Lung (tissue), 12 donors: Measurements from ENCODE around the gene ZBTB25. TPM values are rescaled to one million over a fixed set of nuclear protein-coding genes. Genes with fewer than 3 reads are reported as not detected.

Experiments used
- ATAC-seq: fragments of 200-7000 bp; cut with Tn5 transposase; one replicate; pipeline ENCODE4 v1.9.1; 2020; ENCODE audit warnings: moderate number of reproducible peaks; ENCODE audit not compliant: insufficient read depth, low FRiP score
- DNase-seq, 3 donors: peaks; one replicate each; pipeline ENCODE4 v3.0.0-alpha.2; 2013 to 2017
- H3K27ac ChIP-seq, 2 donors: one replicate each; pipeline ENCODE4 v1.5.1; 2013; ENCODE audit warnings: mild to moderate bottlenecking in 2 of 2, moderate library complexity in 2 of 2, control low read depth in 1 of 2, inconsistent platforms in 1 of 2, low read depth in 1 of 2, low read length in 1 of 2
- H3K27me3 ChIP-seq, 3 donors: one replicate each; pipeline ENCODE4 v1.5.1; 2013; ENCODE audit warnings: low read length in 2 of 3; ENCODE audit not compliant: control insufficient read depth in 3 of 3, insufficient read depth in 3 of 3
- H3K36me3 ChIP-seq, 4 donors: one replicate each; pipeline ENCODE4 v1.5.1; 2013; ENCODE audit warnings: low read length in 4 of 4, mild to moderate bottlenecking in 1 of 4, moderate library complexity in 1 of 4; ENCODE audit not compliant: control insufficient read depth in 4 of 4, insufficient read depth in 4 of 4
- H3K4me1 ChIP-seq, 5 donors: one replicate each; pipeline ENCODE4 v1.5.1; 2013; ENCODE audit warnings: low read length in 5 of 5, mild to moderate bottlenecking in 2 of 5, moderate library complexity in 1 of 5; ENCODE audit not compliant: control insufficient read depth in 5 of 5, insufficient read depth in 5 of 5
- H3K4me3 ChIP-seq: one replicate; pipeline ENCODE4 v1.5.1; 2013; ENCODE audit warnings: mild to moderate bottlenecking, control low read depth, moderate library complexity
- H3K9ac ChIP-seq, 2 donors: one replicate each; pipeline ENCODE4 v1.5.1; 2013; ENCODE audit warnings: low read length in 2 of 2, control low read depth in 1 of 2; ENCODE audit not compliant: insufficient read depth in 1 of 2
- H3K9me3 ChIP-seq, 4 donors: one replicate each; pipeline ENCODE4 v1.5.1; 2013; ENCODE audit warnings: low read length in 3 of 4, mild to moderate bottlenecking in 1 of 4, moderate library complexity in 1 of 4; ENCODE audit not compliant: control insufficient read depth in 4 of 4, insufficient read depth in 3 of 4
- CTCF ChIP-seq: IDR thresholded peaks from 2 replicates; pipeline ENCODE4 v1.5.1; 2012; ENCODE audit warnings: mild to moderate bottlenecking; ENCODE audit errors: control extremely low read depth, extremely low read depth
- WGBS, 2 donors: extraction: QIAGEN DNeasy Blood & Tissue Kit; methylation state at CpG; one replicate each; pipeline ENCODE4 v1.1.7; 2013; 5-methylcytosine and 5-hydroxymethylcytosine counted together
- polyA plus RNA-seq, 2 donors: library from polyadenylated mRNA; stranded (reverse); fragments of 200-250 nt; gene quantifications; one replicate each; pipeline ENCODE4 v1.2.1, GENCODE V29; 2013
- total RNA-seq, 2 donors: library from RNA; depleted of rRNA in 1 of 2; stranded (reverse); fragments of >200 nt in 1 of 2; gene quantifications; one replicate each; pipeline ENCODE4 v1.2.1, GENCODE V29; 2014 to 2021
- donor health status: control.
- donor health status: control.
- donor health status: Bipolar disorder and iron deficiency.
- donor health status: healthy.
- donor health status: DM: yes; HTN: yes; CAD: no.

Gene ZBTB25
- total and polyA plus RNA-seq, 4 donors, result 4.0 to 15.4 (median 9.2) TPM

DNA sequence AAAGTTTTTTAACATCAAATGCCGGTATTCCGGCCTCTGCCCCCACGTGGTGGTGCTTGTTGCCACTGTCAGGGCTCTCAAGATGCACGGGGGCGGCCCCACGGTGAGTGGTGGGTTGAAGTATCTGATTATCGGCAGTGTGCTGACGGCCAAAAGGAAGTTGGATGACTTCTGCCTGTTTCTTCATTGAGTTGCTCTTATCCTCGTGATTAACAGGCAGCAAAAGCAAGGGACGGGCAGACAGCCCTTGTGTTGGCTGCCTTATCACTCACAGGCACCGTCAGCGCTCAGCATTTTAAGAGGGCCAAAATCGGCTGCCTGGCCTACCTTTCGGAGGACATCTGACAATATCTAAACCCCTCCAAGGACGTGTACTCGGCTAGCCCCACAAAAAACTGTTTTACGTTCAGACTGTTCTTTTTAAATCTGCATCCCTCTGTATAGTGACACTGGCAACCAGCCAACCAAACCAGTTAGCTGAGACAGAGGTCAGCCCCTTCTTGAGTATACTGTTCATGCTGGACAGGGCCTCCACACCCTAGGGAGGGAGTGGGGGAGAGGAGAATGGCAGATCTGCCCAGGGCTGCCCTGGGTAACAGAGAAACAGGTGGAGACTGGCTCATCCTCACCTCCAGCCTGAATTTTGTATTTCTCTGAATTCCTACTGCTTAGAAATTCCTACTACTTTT lies 61.2 kb downstream of the ZBTB25 start:
- peak; percentile 37 to 50 (median 44) for DNase-seq
- peak overlapping the region in 1 of 2 donors; percentile 2 for H3K27ac ChIP-seq

DNA sequence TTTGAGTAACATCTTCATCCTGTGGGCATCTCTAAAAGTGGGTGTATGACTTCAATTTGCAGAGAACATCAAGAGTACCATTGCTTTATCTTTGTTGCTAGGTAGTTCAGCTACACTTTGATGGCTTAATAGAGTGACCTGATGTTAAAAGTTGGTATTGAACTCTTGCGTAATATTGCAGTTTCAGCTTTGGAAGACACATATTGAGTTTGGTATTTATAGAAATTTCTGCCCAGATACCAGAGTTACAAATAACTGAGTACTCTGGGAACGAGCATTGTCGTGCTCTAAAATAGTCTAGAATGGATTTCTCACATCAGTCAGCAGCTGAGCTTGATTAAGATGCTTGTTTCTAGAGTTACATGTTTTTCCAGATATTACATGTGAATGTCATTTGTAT lies 63.1 kb downstream of the ZBTB25 start:
- Histone ChIP-seq H3K9ac (no peak overlapping the region), H3K27ac (no peak overlapping the region), H3K9me3 (no peaks in the 10 kb centered on the region), H3K4me3 (no peak overlapping the region), H3K36me3 (peaks cover 15 to 29% (median 23%) of the 10 kb centered on the region in 4 donors), H3K4me1 (peaks cover 0 to 4% (median 0%) of the 10 kb centered on the region in 5 donors), H3K27me3 (no peaks in the 10 kb centered on the region)
- no peak for DNase-seq
- no peak for ATAC-seq
- whole genome bisulfite sequencing, 2 donors, result 92% methylated on average over 3 of the region's 3 CpGs
- no peak for TF ChIP-seq CTCF

More for the DNA sequence above, 61.2 kb downstream of the ZBTB25 start:
- H3K36me3 ChIP-seq, result peaks cover 7 to 25% (median 20%) of the 10 kb centered on the region in 4 donors
- no peaks in the 10 kb centered on the region for H3K27me3 ChIP-seq
- H3K4me1 ChIP-seq, result peaks cover 0 to 10% (median 0%) of the 10 kb centered on the region in 5 donors
- H3K9me3 ChIP-seq, result no peaks in the 10 kb centered on the region
- no peak for ATAC-seq
- H3K9ac ChIP-seq, result no peak overlapping the region
- 75 to 85% methylated on average over 17 of the region's 17 CpGs for WGBS, 2 donors
- TF ChIP-seq CTCF, result no peak
- no peak overlapping the region for H3K4me3 ChIP-seq

DNA sequence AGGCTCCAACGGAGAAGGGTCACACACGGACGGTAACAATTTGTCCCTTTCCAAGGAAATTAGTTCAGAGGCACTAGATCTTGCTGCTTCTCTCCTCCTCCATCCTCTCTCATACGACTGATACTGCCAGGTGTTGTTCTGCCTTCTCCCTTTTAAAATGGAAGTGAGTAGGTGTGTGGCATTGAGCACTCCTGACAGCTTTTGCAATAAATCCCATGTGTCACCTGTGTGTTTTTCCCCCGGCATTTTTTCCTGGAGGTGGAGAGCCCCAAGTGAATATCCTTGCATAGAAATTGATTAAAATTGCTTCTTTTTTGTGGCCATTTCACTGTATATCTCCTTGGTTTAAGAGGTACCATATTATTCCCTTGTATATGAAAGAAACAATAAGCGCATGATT lies 64.5 kb downstream of the ZBTB25 start:
- H3K4me1 ChIP-seq, result peaks cover 0 to 4% (median 0%) of the 10 kb centered on the region in 5 donors
- no peak overlapping the region for H3K9ac ChIP-seq
- DNase-seq, result no peak
- peaks cover 18 to 24% (median 20%) of the 10 kb centered on the region in 4 donors for H3K36me3 ChIP-seq
- H3K27me3 ChIP-seq, result no peaks in the 10 kb centered on the region
- WGBS, 2 donors, result 96% methylated on average over 6 of the region's 6 CpGs
- TF ChIP-seq CTCF, result no peak
- ATAC-seq, result no peak
- no peaks in the 10 kb centered on the region for H3K9me3 ChIP-seq
- H3K27ac ChIP-seq, result peak overlapping the region in 1 of 2 donors; percentile 53
- H3K4me3 ChIP-seq, result no peak overlapping the region
